GM18909 (cell line): Measurements from ENCODE around the gene ACER3.

Experiments
- ATAC-seq: cut with Tn5 transposase; IDR thresholded peaks from one replicate; pipeline ENCODE4 v1.9.1; 2021; ENCODE audit warnings: mild to moderate bottlenecking; ENCODE audit not compliant: unreplicated experiment, poor library complexity

The ACER3 gene

GRCh38 chr11:77069969-77070582 is 209.4 kb downstream of the ACER3 start:
- ATAC-seq = no peak

- ATAC-seq = no peak
These were observed 210.4 kb downstream of the ACER3 start for GRCh38 chr11:77071077-77071476.

- no peak for ATAC-seq
These were observed 211.2 kb downstream of the ACER3 start for GRCh38 chr11:77071671-77072605.

- no peak for ATAC-seq
These were observed 212.2 kb downstream of the ACER3 start for GRCh38 chr11:77072851-77073327.

- ATAC-seq = no peak
These were observed 212.7 kb downstream of the ACER3 start for GRCh38 chr11:77073328-77074001.

GRCh38 chr11:77074205-77074604 is 213.5 kb downstream of the ACER3 start:
- ATAC-seq = no peak

GRCh38 chr11:77074626-77075221 is 214.0 kb downstream of the ACER3 start:
- ATAC-seq = no peak

GRCh38 chr11:77075425-77075905 is 214.7 kb downstream of the ACER3 start:
- ATAC-seq = no peak
